Activated CD8-positive, alpha-beta T cell treated with anti-CD3 and anti-CD28 coated beads for 36 hours (primary cell): ENCODE data around the gene NMUR1. TPM values are rescaled to one million over a fixed set of nuclear protein-coding genes. Genes with fewer than 3 reads are reported as not detected.

ENCODE experiments used
- ATAC-seq: fragments of 200-7000 bp; cut with Tn5 transposase; one replicate; pipeline ENCODE4 v1.10.0; 2021; ENCODE audit warnings: mild to moderate bottlenecking, moderate library complexity
- CTCF ChIA-PET: fragments of 350-600 bp; sonication (Branson Sonifier 250); formaldehyde crosslinking; loops from one replicate; lab custom pipeline; 2021; ENCODE audit warnings: antibody characterized with exemption; lab: Charles Lee
- POLR2A ChIA-PET: fragments of 350-600 bp; sonication (Branson Sonifier 250); formaldehyde crosslinking; loops from one replicate; lab custom pipeline; 2021; ENCODE audit warnings: antibody characterized with exemption; lab: Charles Lee
- DNase-seq: peaks from one replicate; pipeline ENCODE4 v3.0.0-alpha.2; 2020
- H3K27ac Mint-ChIP-seq: one replicate; pipeline ENCODE4 v1.8.0; 2021; ENCODE audit warnings: mild to moderate bottlenecking, mixed read lengths
- H3K27me3 Mint-ChIP-seq: one replicate; pipeline ENCODE4 v1.8.0; 2021; ENCODE audit warnings: mixed read lengths
- H3K36me3 Mint-ChIP-seq: one replicate; pipeline ENCODE4 v1.8.0; 2021; ENCODE audit warnings: low read depth, mixed read lengths
- H3K4me1 Mint-ChIP-seq: one replicate; pipeline ENCODE4 v1.8.0; 2021; ENCODE audit warnings: low read depth, mixed read lengths
- H3K4me3 Mint-ChIP-seq: one replicate; pipeline ENCODE4 v1.8.0; 2021; ENCODE audit warnings: mild to moderate bottlenecking, moderate library complexity, mixed read lengths
- H3K9me3 Mint-ChIP-seq: one replicate; pipeline ENCODE4 v1.8.0; 2021; ENCODE audit warnings: mixed read lengths
- CTCF ChIP-seq: fragments of 200-600 bp; IDR thresholded peaks from one replicate; pipeline ENCODE4 v1.8.0; 2022; ENCODE audit warnings: antibody characterized with exemption, mild to moderate bottlenecking
- intact Hi-C: fragments of 100-400 bp; cut with micrococcal nuclease; formaldehyde crosslinking; loops from one replicate; pipeline ENCODE4 v1.10.0; 2022
- total RNA-seq, 2 experiments: library from RNA; stranded (reverse); gene quantifications; one replicate each; pipeline ENCODE4 v1.2.3, GENCODE V29; 2021

Gene NMUR1
- total RNA-seq, 2 experiments from 2014 or later, result 0.09 TPM; not detected in 1

GRCh38 chr2:231483398-231484329 is 46.6 kb downstream of the NMUR1 start:
- ATAC-seq (peak; percentile 57), DNase-seq (peak; percentile 46)
- Mint-ChIP-seq H3K27me3 (no peaks in the 10 kb centered on the region), H3K36me3 (no peaks in the 10 kb centered on the region), H3K9me3 (no peaks in the 10 kb centered on the region), H3K4me3 (peak overlapping the region; percentile 77), H3K27ac (peak overlapping the region; percentile 90), H3K4me1 (peaks cover 11% of the 10 kb centered on the region)
- CTCF ChIA-PET, result interaction anchor here (0.7 to 4.6 kb wide), 25 partner anchors 7 to 241 kb away, joined by 3 to 86 read pairs (median 7); partner anchors contain the start of gene NCL
- TF ChIP-seq CTCF, result no peak
- POLR2A ChIA-PET, result interaction anchor here (0.5 to 8.7 kb wide), 9 partner anchors 10 to 225 kb away, joined by 3 to 149 read pairs (median 3); partner anchors contain the start of genes NCL and PTMA
- intact Hi-C loops, result no loop called here

GRCh38 chr2:231482806-231483391 is 47.3 kb downstream of the NMUR1 start:
- ATAC-seq, result peak; percentile 85

GRCh38 chr2:231480781-231481180 is 49.5 kb downstream of the NMUR1 start:
- H3K4me3 Mint-ChIP-seq, result no peak overlapping the region
- peaks cover 11% of the 10 kb centered on the region for H3K4me1 Mint-ChIP-seq
- ChIA-PET POLR2A (interaction anchor here (0.9 to 8.7 kb wide), 4 partner anchors 10 to 27 kb away, joined by 3 to 149 read pairs (median 11); partner anchors contain the start of gene NCL), CTCF (interaction anchor here (0.7 to 4.6 kb wide), 8 partner anchors 10 to 77 kb away, joined by 3 to 86 read pairs (median 8); partner anchors contain the start of gene NCL)
- intact Hi-C loops, result no loop called here
- no peak overlapping the region for H3K27ac Mint-ChIP-seq
- H3K27me3 Mint-ChIP-seq, result no peaks in the 10 kb centered on the region
- no peaks in the 10 kb centered on the region for H3K36me3 Mint-ChIP-seq
- TF ChIP-seq CTCF, result no peak
- no peak for DNase-seq
- no peaks in the 10 kb centered on the region for H3K9me3 Mint-ChIP-seq
- ATAC-seq, result no peak

More at GRCh38 chr2:231482806-231483391, 47.3 kb downstream of the NMUR1 start:
- peak; percentile 91 for TF ChIP-seq CTCF
- Mint-ChIP-seq H3K27me3 (no peaks in the 10 kb centered on the region), H3K36me3 (no peaks in the 10 kb centered on the region), H3K4me3 (peak overlapping the region; percentile 77), H3K27ac (peak overlapping the region; percentile 90), H3K9me3 (no peaks in the 10 kb centered on the region), H3K4me1 (peaks cover 11% of the 10 kb centered on the region)
- CTCF ChIA-PET, result interaction anchor here (0.7 to 4.6 kb wide), 27 partner anchors 8 to 242 kb away, joined by 3 to 86 read pairs (median 6); partner anchors contain the start of gene NCL
- POLR2A ChIA-PET, result interaction anchor here (0.6 to 8.7 kb wide), 10 partner anchors 11 to 225 kb away, joined by 3 to 149 read pairs (median 3); partner anchors contain the start of genes NCL and PTMA
- DNase-seq, result peak; percentile 80
- intact Hi-C loops, result no loop called here

- DNase-seq (no peak), ATAC-seq (no peak)
- no peaks in the 10 kb centered on the region for H3K27me3 Mint-ChIP-seq
- ChIA-PET POLR2A (interaction anchor here (8.7 kb wide), 1 partner anchor 15 kb away, joined by 149 read pairs; the partner anchor contains the start of gene NCL), CTCF (interaction anchor here (1.5 to 1.6 kb wide), 3 partner anchors 10 to 73 kb away, joined by 4 to 6 read pairs (median 6); no protein-coding TSS in a partner anchor)
- intact Hi-C loops, result no loop called here
- no peak for TF ChIP-seq CTCF
- H3K4me3 Mint-ChIP-seq, result no peak overlapping the region
- no peak overlapping the region for H3K27ac Mint-ChIP-seq
- H3K4me1 Mint-ChIP-seq, result peaks cover 11% of the 10 kb centered on the region
- H3K9me3 Mint-ChIP-seq, result no peaks in the 10 kb centered on the region
- H3K36me3 Mint-ChIP-seq, result no peaks in the 10 kb centered on the region
These were observed 50.8 kb downstream of the NMUR1 start for GRCh38 chr2:231479455-231479854.
